HepG2 (cell line): ENCODE results near the gene ESR1. TPM values are rescaled to one million over a fixed set of nuclear protein-coding genes. Genes with fewer than 3 reads are reported as not detected.

Source experiments
- ATAC-seq: fragments of 200-7000 bp; cut with Tn5 transposase; 3 replicates; pipeline ENCODE4 v1.9.1; 2020; ENCODE audit warnings: mild to moderate bottlenecking, moderate library complexity
- BruUV-seq: library from RNA; stranded (reverse); fragments of 400-500 nt; replicated peaks from 2 replicates; lab custom pipeline; 2021; lab: Mats Ljungman, UMichigan
- CTCF ChIA-PET: fragments of 300-600 bp; formaldehyde crosslinking; extraction: SDS; loops from one replicate; lab custom pipeline; 2021; ENCODE audit warnings: low total read pairs, inconsistent platforms, low intra/inter-chr PET ratio; lab: Yijun Ruan, JAX
- POLR2A ChIA-PET: fragments of 350-600 bp; sonication (Branson Sonifier 250); formaldehyde crosslinking; loops from one replicate; lab custom pipeline; 2020; ENCODE audit warnings: antibody characterized with exemption, inconsistent platforms; lab: Yijun Ruan, JAX
- DNase-seq: peaks from one replicate; pipeline ENCODE4 v3.0.0-alpha.2; 2015; ENCODE audit warnings: low spot score
- FAIRE-seq: peaks from 3 replicates; lab custom pipeline; 2011; peaks lifted over from hg19 to GRCh38; lab: Jason Lieb, UNC
- H2AFZ ChIP-seq: one replicate; pipeline ENCODE4 v1.6.1; 2011; ENCODE audit warnings: low read length, inconsistent platforms
- H3K27ac ChIP-seq: fragments of 300-600 bp; 3 replicates; pipeline ENCODE4 v1.8.0; 2011; ENCODE audit warnings: mixed run types, mild to moderate bottlenecking, mixed read lengths, low read length, inconsistent platforms; ENCODE audit not compliant: insufficient read depth; ENCODE audit errors: extremely low read length
- H3K27me3 ChIP-seq, 2 experiments: fragments of 200-600 bp in 1 of 2; 2 replicates in 1 of 2; 3 replicates in 1 of 2; pipeline versions ENCODE4 v1.6.0 to v1.8.0; 2011; ENCODE audit warnings: low read length in 2 of 2, mild to moderate bottlenecking in 2 of 2, moderate library complexity in 2 of 2, inconsistent platforms in 1 of 2; ENCODE audit not compliant: insufficient read depth in 2 of 2, control insufficient read depth in 1 of 2
- H3K36me3 ChIP-seq, 2 experiments: fragments of 200-600 bp in 1 of 2; replicated peaks in 1 of 2; 2 replicates in 1 of 2; 3 replicates in 1 of 2; pipeline versions ENCODE4 v1.5.1 to v1.8.0; 2011; ENCODE audit warnings: low read length in 2 of 2, inconsistent platforms in 1 of 2; ENCODE audit not compliant: insufficient read depth in 2 of 2, control insufficient read depth in 1 of 2
- H3K4me1 ChIP-seq: 2 replicates; pipeline ENCODE4 v1.5.1; 2012; ENCODE audit warnings: low read length, inconsistent platforms; ENCODE audit not compliant: insufficient read depth
- H3K4me2 ChIP-seq: 2 replicates; pipeline ENCODE4 v1.6.0; 2011; ENCODE audit warnings: low read depth, low read length, inconsistent platforms
- H3K4me3 ChIP-seq, 3 experiments: fragments of 200-600 bp in 1 of 3; sonication (generic), shearing (Covaris generic) in 1 of 3; replicated peaks in 1 of 3; 2 replicates each; pipeline ENCODE4 v1.5.1; 2011 to 2016; ENCODE audit warnings: low read length in 3 of 3, inconsistent platforms in 2 of 3, low read depth in 2 of 3, mild to moderate bottlenecking in 2 of 3, control low read depth in 1 of 3, mixed read lengths in 1 of 3; ENCODE audit not compliant: insufficient read depth in 1 of 3
- H3K79me2 ChIP-seq: one replicate; pipeline ENCODE4 v1.6.1; 2011; ENCODE audit warnings: low read length, inconsistent platforms; ENCODE audit not compliant: insufficient read depth
- H3K9ac ChIP-seq: 2 replicates; pipeline ENCODE4 v1.6.0; 2011; ENCODE audit warnings: mild to moderate bottlenecking, low read depth, low read length, inconsistent platforms; ENCODE audit not compliant: insufficient read depth
- H3K9me3 ChIP-seq: 2 replicates; pipeline ENCODE4 v1.5.1; 2012; ENCODE audit warnings: mild to moderate bottlenecking, low read length
- H4K20me1 ChIP-seq: 2 replicates; pipeline ENCODE4 v1.6.0; 2011; ENCODE audit warnings: inconsistent platforms, mild to moderate bottlenecking, low read length, moderate library complexity; ENCODE audit not compliant: insufficient read depth
- CBFB ChIP-seq: sonication (generic); formaldehyde crosslinking; IDR thresholded peaks from 2 replicates; pipeline ENCODE4 v1.4.0; 2020; ENCODE audit warnings: missing genetic modification reagents
- FOSL1 ChIP-seq: sonication (generic); formaldehyde crosslinking; IDR thresholded peaks from 2 replicates; pipeline ENCODE4 v1.9.0; 2021; ENCODE audit warnings: missing genetic modification reagents, borderline replicate concordance
- HMG20A ChIP-seq: IDR thresholded peaks from 2 replicates; pipeline ENCODE4 v1.6.1; 2016; ENCODE audit warnings: borderline replicate concordance
- HNRNPUL1 ChIP-seq: fragments of 200-400 bp; formaldehyde crosslinking; IDR thresholded peaks from 2 replicates; pipeline ENCODE4 v1.6.1; 2017; ENCODE audit warnings: low read depth, mild to moderate bottlenecking, low read length, moderate library complexity
- HOXA5 ChIP-seq: sonication (generic); formaldehyde crosslinking; IDR thresholded peaks from 2 replicates; pipeline ENCODE4 v1.4.0; 2020; ENCODE audit warnings: missing genetic modification reagents
- JUN ChIP-seq: sonication (generic); formaldehyde crosslinking; IDR thresholded peaks from 2 replicates; pipeline ENCODE4 v1.4.0; 2020; ENCODE audit warnings: mild to moderate bottlenecking, missing genetic modification reagents
- KDM3A ChIP-seq: IDR thresholded peaks from 2 replicates; pipeline ENCODE4 v1.6.1; 2018; ENCODE audit warnings: low read depth, missing compliant biosample characterization
- KMT2A ChIP-seq: sonication (generic); formaldehyde crosslinking; IDR thresholded peaks from 2 replicates; pipeline ENCODE4 v1.4.0; 2020; ENCODE audit warnings: missing genetic modification reagents
- MED13 ChIP-seq: sonication (generic); formaldehyde crosslinking; IDR thresholded peaks from 2 replicates; pipeline ENCODE4 v1.5.0; 2020; ENCODE audit warnings: missing genetic modification reagents
- MIER2 ChIP-seq: IDR thresholded peaks from 2 replicates; pipeline ENCODE4 v1.6.1; 2016; ENCODE audit warnings: missing biosample characterization, missing genetic modification reagents
- NONO ChIP-seq, 2 experiments: fragments of 450-650 bp in 1 of 2; sonication (generic) in 1 of 2; formaldehyde crosslinking in 1 of 2; IDR thresholded peaks in 1 of 2; conservative IDR thresholded peaks in 1 of 2; 2 replicates each; pipeline versions ENCODE4 v1.6.1 to v1.8.0; 2017 to 2022; ENCODE audit warnings: mild to moderate bottlenecking in 1 of 2, missing genetic modification reagents in 1 of 2, moderate library complexity in 1 of 2
- PHF21A ChIP-seq: sonication (generic); formaldehyde crosslinking; IDR thresholded peaks from 2 replicates; pipeline ENCODE4 v1.5.0; 2020; ENCODE audit warnings: mild to moderate bottlenecking, missing genetic modification reagents
- SMARCE1 ChIP-seq: fragments of 450-650 bp; IDR thresholded peaks from 2 replicates; pipeline ENCODE4 v1.6.1; 2017; ENCODE audit warnings: borderline replicate concordance
- TCF7 ChIP-seq: sonication (generic); IDR thresholded peaks from 2 replicates; pipeline ENCODE4 v1.6.1; 2016; ENCODE audit warnings: antibody characterized with exemption, low read depth
- ZBTB20 ChIP-seq: sonication (generic); formaldehyde crosslinking; IDR thresholded peaks from 2 replicates; pipeline ENCODE4 v1.8.1; 2023; ENCODE audit warnings: missing genetic modification reagents, low read depth, mild to moderate bottlenecking, borderline replicate concordance
- ZBTB7A ChIP-seq: sonication (generic); formaldehyde crosslinking; IDR thresholded peaks from 2 replicates; pipeline ENCODE4 v1.8.0; 2022; ENCODE audit warnings: mild to moderate bottlenecking, missing genetic modification reagents
- ZMAT3 ChIP-seq: sonication (generic); formaldehyde crosslinking; conservative IDR thresholded peaks from 2 replicates; pipeline ENCODE4 v1.7.0; 2021; ENCODE audit warnings: missing genetic modification reagents
- WGBS: methylation state at CpG from one replicate; pipeline ENCODE4 v1.1.6; 2017; ENCODE audit warnings: low lambda C conversion rate; 5-methylcytosine and 5-hydroxymethylcytosine counted together
- in situ Hi-C: cut with HindIII; loops from 2 replicates; pipeline ENCODE4 v1.10.0; 2017; ENCODE audit warnings: low pct_unique_long_range_greater_than_20kb; ENCODE audit not compliant: extremely low pct_ligation_motif_present
- intact Hi-C: fragments of 100-400 bp; cut with micrococcal nuclease; formaldehyde crosslinking; loops from one replicate; pipeline ENCODE4 v1.10.0; 2022; ENCODE audit not compliant: unreplicated experiment
- polyA plus RNA-seq, 8 experiments: library from polyadenylated mRNA; depleted of rRNA in 3 of 8; stranded (reverse) in 7 of 8; unstranded in 1 of 8; fragments of >200 nt; fragmentation: Illumina TruSeq in 4 of 8; extraction: Trizol in 4 of 8; gene quantifications; 2 replicates each; pipeline versions ENCODE4 v1.2.1 to v1.2.3, GENCODE V29; 2011 to 2016; ENCODE audit warnings: low read depth in 4 of 8, missing spikeins in 1 of 8, mixed read lengths in 1 of 8; ENCODE audit not compliant: insufficient read depth in 1 of 8
- total RNA-seq, 5 experiments: library from RNA; depleted of rRNA; stranded (reverse); fragments of >200 nt; fragmentation: Illumina TruSeq; extraction: Trizol; gene quantifications; 2 replicates each; pipeline ENCODE4 v1.2.3, GENCODE V29; 2016; ENCODE audit warnings: low read depth in 1 of 5
- TF ChIP-seq, protein P1 (sequence below): IDR thresholded peaks from 2 replicates; pipeline ENCODE4 v1.6.1; 2016; ENCODE audit warnings: missing genetic modification reagents, missing compliant biosample characterization
- TF ChIP-seq, protein P2 (sequence below): sonication (generic); formaldehyde crosslinking; IDR thresholded peaks from 2 replicates; pipeline ENCODE4 v1.4.0; 2020; ENCODE audit warnings: missing genetic modification reagents

The ESR1 gene
- total and polyA plus RNA-seq, 2 of the 13 experiments (the other 11 are each of a cell fraction or from before 2014, with no cell fraction given) = not detected

DNA sequence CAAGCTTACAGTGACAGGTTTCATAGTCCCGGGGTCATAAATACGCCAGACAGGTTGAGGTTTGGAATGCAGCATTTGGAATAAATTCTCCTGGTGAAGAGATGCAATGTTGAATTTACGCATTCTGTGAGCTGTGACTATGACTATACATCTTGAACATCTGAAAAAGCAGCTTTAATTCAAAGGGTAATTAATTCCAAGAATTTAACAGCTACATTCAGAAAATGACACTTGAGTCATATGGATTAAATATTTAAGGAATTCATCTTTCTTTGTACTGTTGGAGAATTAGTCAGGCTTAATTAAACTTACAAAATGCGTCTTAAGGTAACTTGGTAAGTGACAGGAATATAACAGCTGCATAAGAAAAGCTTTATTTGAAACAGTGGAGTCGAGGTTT, 74.7 kb downstream of the ESR1 start:
- TF ChIP-seq HOXA5 (CRISPR knock-in tag) (no peak), MED13 (no peak), ZBTB20 (CRISPR knock-in tag) (no peak), KDM3A (CRISPR knock-in tag) (no peak), NONO (IDR thresholded peaks at IDR 0.05) (no peak), NONO (CRISPR knock-in tag; conservative IDR thresholded peaks at IDR 0.05) (no peak), KMT2A (no peak), ZBTB7A (no peak), TCF7 (no peak), HMG20A (no peak), ZMAT3 (CRISPR knock-in tag) (no peak), JUN (no peak), MIER2 (no peak), CBFB (CRISPR knock-in tag) (no peak), SMARCE1 (no peak), PHF21A (no peak), HNRNPUL1 (no peak), FOSL1 (CRISPR knock-in tag) (no peak)
- TF ChIP-seq, protein P1, sequence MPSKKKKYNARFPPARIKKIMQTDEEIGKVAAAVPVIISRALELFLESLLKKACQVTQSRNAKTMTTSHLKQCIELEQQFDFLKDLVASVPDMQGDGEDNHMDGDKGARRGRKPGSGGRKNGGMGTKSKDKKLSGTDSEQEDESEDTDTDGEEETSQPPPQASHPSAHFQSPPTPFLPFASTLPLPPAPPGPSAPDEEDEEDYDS (CRISPR knock-in tag) = no peak
- TF ChIP-seq, protein P2, sequence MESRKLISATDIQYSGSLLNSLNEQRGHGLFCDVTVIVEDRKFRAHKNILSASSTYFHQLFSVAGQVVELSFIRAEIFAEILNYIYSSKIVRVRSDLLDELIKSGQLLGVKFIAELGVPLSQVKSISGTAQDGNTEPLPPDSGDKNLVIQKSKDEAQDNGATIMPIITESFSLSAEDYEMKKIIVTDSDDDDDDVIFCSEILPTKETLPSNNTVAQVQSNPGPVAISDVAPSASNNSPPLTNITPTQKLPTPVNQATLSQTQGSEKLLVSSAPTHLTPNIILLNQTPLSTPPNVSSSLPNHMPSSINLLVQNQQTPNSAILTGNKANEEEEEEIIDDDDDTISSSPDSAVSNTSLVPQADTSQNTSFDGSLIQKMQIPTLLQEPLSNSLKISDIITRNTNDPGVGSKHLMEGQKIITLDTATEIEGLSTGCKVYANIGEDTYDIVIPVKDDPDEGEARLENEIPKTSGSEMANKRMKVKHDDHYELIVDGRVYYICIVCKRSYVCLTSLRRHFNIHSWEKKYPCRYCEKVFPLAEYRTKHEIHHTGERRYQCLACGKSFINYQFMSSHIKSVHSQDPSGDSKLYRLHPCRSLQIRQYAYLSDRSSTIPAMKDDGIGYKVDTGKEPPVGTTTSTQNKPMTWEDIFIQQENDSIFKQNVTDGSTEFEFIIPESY (CRISPR knock-in tag) = no peak
- H3K27ac ChIP-seq = no peak overlapping the region
- H3K79me2 ChIP-seq = no peaks in the 10 kb centered on the region
- H3K4me1 ChIP-seq = no peaks in the 10 kb centered on the region
- ATAC-seq = no peak
- H3K36me3 ChIP-seq = no peaks in the 10 kb centered on the region
- no peak overlapping the region for H3K4me2 ChIP-seq
- in situ Hi-C loops (no loop called here), intact Hi-C loops (no loop called here)
- H4K20me1 ChIP-seq = no peaks in the 10 kb centered on the region
- no TSS peak for BruUV-seq
- POLR2A ChIA-PET = no interaction called here
- no peak overlapping the region for H3K9ac ChIP-seq
- no peaks in the 10 kb centered on the region for H3K9me3 ChIP-seq
- WGBS = 39% methylated on average over 5 of the region's 5 CpGs
- no peaks in the 10 kb centered on the region; a peak in 2 of 5 replicates for H3K27me3 ChIP-seq
- no peak for DNase-seq
- FAIRE-seq = no peak
- no peak overlapping the region for H2AFZ ChIP-seq
- no peak overlapping the region for H3K4me3 ChIP-seq
- CTCF ChIA-PET = no interaction called here
